H1 (cell line): ENCODE results near the gene FSD1L. TPM values are rescaled to one million over a fixed set of nuclear protein-coding genes. Genes with fewer than 3 reads are reported as not detected.

ENCODE experiments used
- CTCF ChIA-PET: fragments of 300-600 bp; sonication (Branson Sonifier 250); formaldehyde crosslinking; loops from one replicate; lab custom pipeline; 2021; ENCODE audit not compliant: partially characterized antibody; lab: Charles Lee
- POLR2A ChIA-PET: fragments of 300-600 bp; sonication (Branson Sonifier 250); formaldehyde crosslinking; loops from one replicate; lab custom pipeline; 2021; ENCODE audit warnings: inconsistent platforms; ENCODE audit not compliant: partially characterized antibody; lab: Charles Lee
- DNase-seq, 2 experiments: peaks; one replicate each; pipeline versions ENCODE4 v3.0.0 to v3.0.0-alpha.2; 2010 to 2022; ENCODE audit warnings: low spot score in 2 of 2, low read depth in 1 of 2, mixed read lengths in 1 of 2
- FAIRE-seq: peaks from 2 replicates; lab custom pipeline; 2011; peaks lifted over from hg19 to GRCh38; lab: Jason Lieb, UNC
- H2AFZ ChIP-seq: 2 replicates; pipeline ENCODE4 v1.8.1; 2012; ENCODE audit warnings: low read length, inconsistent platforms
- H2AK5ac ChIP-seq: 2 replicates; pipeline ENCODE4 v1.6.1; 2013; ENCODE audit warnings: low read depth, low read length
- H2BK120ac ChIP-seq: replicated peaks from 2 replicates; pipeline ENCODE3; 2013; ENCODE audit warnings: low read depth, low read length, inconsistent platforms
- H2BK12ac ChIP-seq: 2 replicates; pipeline ENCODE4 v1.6.1; 2013; ENCODE audit warnings: low read depth, low read length
- H2BK15ac ChIP-seq: 2 replicates; pipeline ENCODE4 v1.6.1; 2013; ENCODE audit warnings: low read length
- H2BK20ac ChIP-seq: 2 replicates; pipeline ENCODE4 v1.6.1; 2013; ENCODE audit warnings: low read length
- H2BK5ac ChIP-seq: 2 replicates; pipeline ENCODE4 v1.6.1; 2013; ENCODE audit warnings: low read depth, low read length
- H3K14ac ChIP-seq: 2 replicates; pipeline ENCODE4 v1.6.1; 2013; ENCODE audit warnings: inconsistent platforms; ENCODE audit not compliant: insufficient read length
- H3K18ac ChIP-seq: 2 replicates; pipeline ENCODE4 v1.6.1; 2013; ENCODE audit warnings: low read length; ENCODE audit errors: extremely low read depth
- H3K23ac ChIP-seq: 2 replicates; pipeline ENCODE4 v1.6.1; 2013; ENCODE audit warnings: inconsistent platforms; ENCODE audit not compliant: insufficient read length
- H3K23me2 ChIP-seq: 2 replicates; pipeline ENCODE4 v1.6.1; 2013; ENCODE audit warnings: low read depth, low read length
- H3K27ac ChIP-seq: 2 replicates; pipeline ENCODE4 v1.6.1; 2011; ENCODE audit warnings: low read depth, low read length, inconsistent platforms
- H3K27me3 ChIP-seq, 4 experiments: replicated peaks in 1 of 4; 1 replicate in 1 of 4; 2 replicates in 3 of 4; pipeline versions ENCODE4 v1.6.1 to v1.8.1; 2011 to 2013; ENCODE audit warnings: low read length in 3 of 4, mild to moderate bottlenecking in 3 of 4, inconsistent platforms in 2 of 4, mixed read lengths in 2 of 4, moderate library complexity in 1 of 4; ENCODE audit not compliant: control insufficient read depth in 3 of 4, insufficient read depth in 3 of 4; ENCODE audit errors: extremely low read depth in 1 of 4
- H3K36me3 ChIP-seq, 4 experiments: 2 replicates each; pipeline versions ENCODE4 v1.6.1 to v1.8.1; 2011 to 2013; ENCODE audit warnings: mild to moderate bottlenecking in 4 of 4, low read length in 3 of 4, moderate library complexity in 2 of 4, control low read depth in 1 of 4, inconsistent platforms in 1 of 4; ENCODE audit not compliant: insufficient read depth in 4 of 4, control insufficient read depth in 2 of 4
- H3K4ac ChIP-seq: replicated peaks from 2 replicates; pipeline ENCODE3; 2013; ENCODE audit warnings: low read length, low read depth, mixed read lengths, inconsistent platforms; ENCODE audit not compliant: insufficient read length
- H3K4me1 ChIP-seq, 4 experiments: replicated peaks in 1 of 4; 1 replicate in 1 of 4; 2 replicates in 3 of 4; pipeline versions ENCODE4 v1.6.1 to v1.8.1; 2011 to 2013; ENCODE audit warnings: low read length in 3 of 4, inconsistent platforms in 2 of 4, mixed read lengths in 1 of 4; ENCODE audit not compliant: insufficient read depth in 4 of 4, control insufficient read depth in 3 of 4
- H3K4me2 ChIP-seq, 2 experiments: 2 replicates each; pipeline versions ENCODE4 v1.6.1 to v1.8.1; 2011 to 2013; ENCODE audit warnings: low read depth in 2 of 2, low read length in 2 of 2, control low read depth in 1 of 2, inconsistent platforms in 1 of 2, mild to moderate bottlenecking in 1 of 2; ENCODE audit not compliant: insufficient read depth in 1 of 2
- H3K4me3 ChIP-seq, 4 experiments: fragments of 200-600, 300-600 bp in 1 of 4; sonication (generic), shearing (Covaris generic), sonication (Bioruptor Twin) in 1 of 4; 2 replicates each; pipeline versions ENCODE4 v1.5.1 to v1.8.1; 2011 to 2016; ENCODE audit warnings: low read length in 4 of 4, low read depth in 3 of 4, control low read depth in 2 of 4, inconsistent platforms in 2 of 4, mild to moderate bottlenecking in 2 of 4, mixed read lengths in 1 of 4, moderate library complexity in 1 of 4; ENCODE audit not compliant: insufficient read depth in 2 of 4; ENCODE audit errors: extremely low read depth in 1 of 4
- H3K56ac ChIP-seq: replicated peaks from 2 replicates; pipeline ENCODE3; 2013; ENCODE audit warnings: low read depth, mild to moderate bottlenecking, mixed read lengths, low read length, inconsistent platforms; ENCODE audit not compliant: insufficient read length
- H3K79me1 ChIP-seq: 2 replicates; pipeline ENCODE4 v1.6.1; 2013; ENCODE audit warnings: low read depth, low read length, control low read depth
- H3K79me2 ChIP-seq, 2 experiments: 2 replicates each; pipeline versions ENCODE4 v1.6.1 to v1.8.1; 2012 to 2013; ENCODE audit warnings: low read length in 2 of 2, mild to moderate bottlenecking in 2 of 2, inconsistent platforms in 1 of 2; ENCODE audit not compliant: insufficient read depth in 2 of 2, control insufficient read depth in 1 of 2
- H3K9ac ChIP-seq, 4 experiments: replicated peaks in 1 of 4; 1 replicate in 1 of 4; 2 replicates in 3 of 4; pipeline versions ENCODE4 v1.6.1 to v1.8.1; 2011 to 2013; ENCODE audit warnings: low read depth in 3 of 4, low read length in 3 of 4, control low read depth in 2 of 4, mild to moderate bottlenecking in 2 of 4, moderate library complexity in 2 of 4, inconsistent platforms in 1 of 4; ENCODE audit errors: extremely low read depth in 1 of 4
- H3K9me3 ChIP-seq, 2 experiments: 2 replicates each; pipeline versions ENCODE4 v1.6.1 to v1.8.1; 2012 to 2013; ENCODE audit warnings: mild to moderate bottlenecking in 2 of 2, moderate library complexity in 2 of 2, control low read depth in 1 of 2, inconsistent platforms in 1 of 2, low read depth in 1 of 2, low read length in 1 of 2, mixed read lengths in 1 of 2; ENCODE audit not compliant: insufficient read depth in 2 of 2
- H4K20me1 ChIP-seq, 2 experiments: replicated peaks in 1 of 2; 2 replicates each; pipeline versions ENCODE3 to v1.8.1; 2011 to 2013; ENCODE audit warnings: inconsistent platforms in 2 of 2, low read length in 2 of 2, mild to moderate bottlenecking in 1 of 2; ENCODE audit not compliant: insufficient read depth in 2 of 2, control insufficient read depth in 1 of 2
- H4K5ac ChIP-seq: 2 replicates; pipeline ENCODE4 v1.6.1; 2013; ENCODE audit warnings: low read length, low read depth, mixed read lengths, inconsistent platforms; ENCODE audit not compliant: insufficient read length
- H4K8ac ChIP-seq: 2 replicates; pipeline ENCODE4 v1.8.0; 2013; ENCODE audit warnings: mild to moderate bottlenecking, moderate library complexity, low read length, inconsistent platforms; ENCODE audit not compliant: insufficient read depth; ENCODE audit errors: extremely low read depth
- H4K91ac ChIP-seq: replicated peaks from 2 replicates; pipeline ENCODE3; 2013; ENCODE audit warnings: low read length, mixed read lengths, inconsistent platforms; ENCODE audit not compliant: insufficient read length
- ATF2 ChIP-seq: IDR thresholded peaks from 2 replicates; pipeline ENCODE4 v1.6.1; 2012; ENCODE audit warnings: low read length, inconsistent platforms
- CBX8 ChIP-seq: fragments of 300-800, 300-1000 bp; sonication (generic); IDR thresholded peaks from 2 replicates; pipeline ENCODE4 v1.7.1; 2016; ENCODE audit warnings: low read depth, low read length, borderline replicate concordance
- CHD2 ChIP-seq: IDR thresholded peaks from 2 replicates; pipeline ENCODE4 v1.6.1; 2012; ENCODE audit warnings: low read length, improper control_type of control experiment
- E2F6 ChIP-seq: IDR thresholded peaks from 2 replicates; pipeline ENCODE4 v1.6.1; 2012; ENCODE audit warnings: inconsistent platforms
- EZH2 ChIP-seq: fragments of 200-600 bp; sonication (generic); IDR thresholded peaks from 2 replicates; pipeline ENCODE4 v1.7.1; 2012; ENCODE audit warnings: low read depth, mild to moderate bottlenecking, moderate library complexity, low read length, inconsistent platforms; ENCODE audit not compliant: severe bottlenecking
- KDM4A ChIP-seq: IDR thresholded peaks from one replicate; pipeline ENCODE4 v1.7.1; 2012; ENCODE audit warnings: low read depth, mild to moderate bottlenecking, moderate library complexity, low read length, inconsistent platforms; ENCODE audit not compliant: severe bottlenecking
- MAFK ChIP-seq: IDR thresholded peaks from 2 replicates; pipeline ENCODE4 v1.6.1; 2012; ENCODE audit warnings: low read depth, mild to moderate bottlenecking, improper control_type of control experiment, low read length
- PHF8 ChIP-seq: fragments of 200-600 bp; sonication (generic); conservative IDR thresholded peaks from 2 replicates; pipeline ENCODE4 v1.7.1; 2012; ENCODE audit warnings: low read depth, mild to moderate bottlenecking, inconsistent platforms, low read length, moderate library complexity
- SAP30 ChIP-seq: fragments of 300-600 bp; sonication (generic); IDR thresholded peaks from 2 replicates; pipeline ENCODE4 v1.7.1; 2012; ENCODE audit warnings: low read length, moderate library complexity, mild to moderate bottlenecking, inconsistent platforms; ENCODE audit not compliant: insufficient read depth, insufficient replicate concordance
- WGBS, 2 experiments: shearing (Covaris generic) in 1 of 2; methylation state at CpG; one replicate each; pipeline versions ENCODE4 v1.1.6 to v1.1.7; 2013 to 2015; ENCODE audit warnings: low lambda C conversion rate in 2 of 2, mixed read lengths in 2 of 2, inconsistent platforms in 1 of 2, low coverage in 1 of 2, missing lambda C conversion rate in 1 of 2; ENCODE audit not compliant: insufficient replicate concordance in 2 of 2, insufficient coverage in 1 of 2, insufficient read length in 1 of 2; ENCODE audit errors: extremely low coverage in 1 of 2, missing lambda C conversion rate in 1 of 2; 5-methylcytosine and 5-hydroxymethylcytosine counted together
- polyA plus RNA-seq, 7 experiments: library from polyadenylated mRNA; depleted of rRNA in 3 of 7; stranded (reverse) in 5 of 7; unstranded in 2 of 7; fragments of >200 nt in 5 of 7; fragments of 200-250 nt in 2 of 7; gene quantifications; 1 replicate in 5 of 7; 2 replicates in 1 of 7; 4 replicates in 1 of 7; pipeline versions ENCODE4 v1.2.1 to v1.2.3, GENCODE V29; 2011 to 2013; ENCODE audit warnings: missing spikeins in 2 of 7, mixed read lengths in 2 of 7
- total RNA-seq: library from RNA; stranded (reverse); fragmentation: NEBNext Ultra II Directional; extraction: Animal tissue kit (Norgen Biotek cat#: 25700); gene quantifications from 2 replicates; pipeline ENCODE4 v1.2.1, GENCODE V29; 2021

FSD1L gene
- total and polyA plus RNA-seq, 2 of the 8 experiments (the other 6 are each of a cell fraction or from before 2014, with no cell fraction given), result 0.91 to 4.8 TPM

DNA sequence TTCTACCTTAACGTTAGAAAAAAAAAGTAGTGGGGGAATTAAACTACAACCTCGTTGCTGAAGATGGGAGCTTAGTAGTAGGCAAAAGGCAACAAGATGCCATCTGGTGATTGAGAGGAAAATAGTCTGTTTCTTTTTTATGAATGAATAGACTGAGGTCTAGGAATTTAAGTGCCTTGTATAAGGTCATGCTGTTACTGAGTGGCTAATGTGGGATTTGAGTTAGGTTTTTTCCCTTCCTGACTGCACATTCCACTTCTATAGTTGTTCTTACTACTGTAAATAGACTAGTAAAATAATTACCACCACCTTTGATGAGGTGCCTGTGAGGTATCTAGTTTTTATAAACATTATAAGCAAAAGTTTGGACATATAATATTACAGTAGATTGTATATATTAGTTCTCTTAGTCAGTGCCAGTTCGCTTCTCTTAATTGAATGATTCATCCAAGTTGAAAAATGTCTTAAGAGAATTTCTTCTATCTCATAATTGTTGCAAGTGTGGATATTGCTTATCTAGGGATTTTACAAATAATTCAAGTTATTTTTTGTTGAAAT lies 19.1 kb downstream of the FSD1L start:
- H3K23ac ChIP-seq, result no peak overlapping the region
- no peak overlapping the region for H2BK20ac ChIP-seq
- no peak overlapping the region for H3K18ac ChIP-seq
- no peak overlapping the region for H2BK12ac ChIP-seq
- no peak overlapping the region for H4K8ac ChIP-seq
- H3K79me1 ChIP-seq, result no peaks in the 10 kb centered on the region; the same call in 1 of the 2 replicates
- WGBS, 2 experiments, result 91% methylated on average over 3 of the region's 3 CpGs; no CpG with 5 or more reads in 1 of the 2 experiments
- H3K23me2 ChIP-seq, result no peaks in the 10 kb centered on the region
- no peak overlapping the region for H3K4ac ChIP-seq
- H3K56ac ChIP-seq, result no peak overlapping the region
- no peaks in the 10 kb centered on the region for H3K27me3 ChIP-seq
- H3K9me3 ChIP-seq, result no peaks in the 10 kb centered on the region
- no peak overlapping the region for H2BK5ac ChIP-seq
- no peak overlapping the region for H2AFZ ChIP-seq
- H4K91ac ChIP-seq, result no peak overlapping the region
- POLR2A ChIA-PET, result no interaction called here
- H3K27ac ChIP-seq, result no peak overlapping the region
- peaks cover 0 to 19% (median 7%) of the 10 kb centered on the region in 4 experiments; a peak in 2 of 8 replicates for H3K36me3 ChIP-seq
- H3K4me1 ChIP-seq, result no peaks in the 10 kb centered on the region
- no peak overlapping the region for H2BK15ac ChIP-seq
- FAIRE-seq, result no peak
- H4K5ac ChIP-seq, result no peak overlapping the region
- H3K9ac ChIP-seq, result no peak overlapping the region
- no peak overlapping the region for H3K4me2 ChIP-seq
- H2BK120ac ChIP-seq, result no peak overlapping the region
- no peak overlapping the region for H3K4me3 ChIP-seq
- CTCF ChIA-PET, result no interaction called here
- no peak overlapping the region for H2AK5ac ChIP-seq
- DNase-seq, result no peak
- H3K79me2 ChIP-seq, result no peaks in the 10 kb centered on the region
- no peak for TF ChIP-seq PHF8
- no peak for TF ChIP-seq CHD2
- no peak for TF ChIP-seq EZH2
- no peak for TF ChIP-seq ATF2
- no peak for TF ChIP-seq KDM4A
- no peak for TF ChIP-seq CBX8
- no peak for TF ChIP-seq SAP30
- TF ChIP-seq E2F6, result no peak
- TF ChIP-seq MAFK, result no peak
- H4K20me1 ChIP-seq, result no peaks in the 10 kb centered on the region
- H3K14ac ChIP-seq, result no peak overlapping the region
